HTERT RPE-1 (cell line): ENCODE data around the gene THBS3.
"Not testable (repeated sequence)": the region's sequence is repeated elsewhere in the genome, so short reads cannot be mapped to it uniquely, and the experiment has no call there.

Source experiments
- in situ Hi-C: fragments of 300-500 bp; cut with MboI; formaldehyde crosslinking; loops from 4 replicates; pipeline ENCODE4 v1.14.3; 2020; ENCODE audit warnings: low sequenced_read_pairs

THBS3 gene

DNA sequence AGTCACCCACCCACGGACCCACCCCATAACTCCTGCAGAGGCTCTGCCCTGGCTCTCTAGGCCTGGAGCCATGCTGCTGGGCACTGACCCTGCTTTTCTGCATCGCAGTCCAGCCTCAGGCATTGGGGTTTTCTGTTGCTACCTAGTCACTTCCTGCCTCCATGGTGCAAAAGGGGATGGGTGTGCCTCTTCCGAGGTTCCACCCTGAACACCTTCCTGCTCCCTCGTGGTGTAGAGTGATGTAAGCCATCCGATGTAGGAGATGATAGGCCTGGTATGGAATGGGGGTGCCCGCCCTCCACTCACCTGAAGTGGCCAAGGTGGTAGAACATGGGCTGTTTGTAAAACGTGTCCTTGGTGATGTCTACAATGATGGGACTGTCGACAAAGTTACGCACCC, 27.7 kb upstream of the THBS3 start:
- in situ Hi-C loops: not testable (repeated sequence)

DNA sequence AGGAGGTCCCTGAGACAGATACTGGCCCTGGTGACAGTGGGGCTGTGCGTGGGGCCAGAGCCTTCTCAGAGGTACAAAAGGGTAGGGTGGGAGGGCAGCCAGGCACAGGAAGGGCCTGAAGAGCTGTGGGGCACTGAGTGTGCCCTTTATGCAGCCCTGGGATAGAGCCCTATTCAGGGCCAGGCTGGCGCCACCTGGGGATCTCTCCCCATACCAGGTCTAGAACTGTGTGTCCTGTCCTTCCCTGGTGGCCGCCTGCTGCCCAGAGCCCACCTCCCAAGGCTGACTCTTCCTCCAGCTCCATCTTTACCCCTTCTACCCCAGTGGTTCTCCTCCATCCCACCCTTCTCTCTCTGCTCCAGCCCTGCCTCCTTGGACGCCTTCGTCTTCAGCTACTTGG, 25.8 kb upstream of the THBS3 start:
- in situ Hi-C loops: not testable (repeated sequence)

DNA sequence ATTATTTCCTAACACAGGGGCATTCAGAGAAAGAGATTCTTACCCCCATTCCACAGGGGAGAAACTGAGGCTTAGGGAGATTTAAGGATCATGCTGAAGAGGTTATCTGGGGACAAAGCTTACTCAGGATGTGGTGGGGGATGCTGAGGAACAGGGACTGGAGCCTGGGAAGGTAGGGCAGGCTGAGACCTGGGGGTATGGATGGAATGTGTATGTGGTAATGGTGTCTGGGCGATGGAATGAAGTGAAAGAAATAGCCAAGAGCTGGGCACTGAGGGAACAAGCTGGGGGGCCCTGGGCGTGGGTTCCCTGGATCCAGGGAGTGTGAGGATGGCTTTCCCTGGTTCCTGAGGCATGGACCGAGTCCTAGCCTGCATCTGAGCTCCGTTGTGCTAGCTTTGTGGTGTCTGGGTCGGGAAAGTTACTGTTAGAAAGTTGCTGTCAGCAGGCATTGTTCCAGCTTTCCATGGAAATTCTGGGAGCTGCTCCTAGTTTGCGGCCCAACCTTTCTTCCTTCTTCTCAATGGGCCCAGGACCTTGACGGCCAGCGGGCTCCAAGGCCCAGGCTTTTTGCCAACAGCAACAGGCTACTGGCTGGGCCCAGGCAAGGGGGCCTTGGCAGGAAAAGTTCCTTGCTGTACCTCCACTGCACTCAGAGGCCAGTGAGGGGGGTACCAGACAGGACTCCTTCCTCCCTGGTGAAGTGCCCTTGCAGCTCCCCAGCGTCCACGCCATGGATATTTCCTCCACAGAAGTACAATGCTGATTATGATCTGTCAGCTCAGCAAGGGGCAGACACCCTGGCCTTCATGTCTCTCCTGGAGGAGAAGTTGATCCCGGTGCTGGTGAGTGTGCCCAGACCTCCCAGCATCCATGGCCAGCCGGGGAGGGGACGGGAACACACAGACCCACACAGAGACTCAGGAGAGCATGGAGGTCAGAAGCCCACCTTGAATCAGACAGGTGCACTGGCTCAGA, 24.6 kb upstream of the THBS3 start:
- in situ Hi-C loops: not testable (repeated sequence)

DNA sequence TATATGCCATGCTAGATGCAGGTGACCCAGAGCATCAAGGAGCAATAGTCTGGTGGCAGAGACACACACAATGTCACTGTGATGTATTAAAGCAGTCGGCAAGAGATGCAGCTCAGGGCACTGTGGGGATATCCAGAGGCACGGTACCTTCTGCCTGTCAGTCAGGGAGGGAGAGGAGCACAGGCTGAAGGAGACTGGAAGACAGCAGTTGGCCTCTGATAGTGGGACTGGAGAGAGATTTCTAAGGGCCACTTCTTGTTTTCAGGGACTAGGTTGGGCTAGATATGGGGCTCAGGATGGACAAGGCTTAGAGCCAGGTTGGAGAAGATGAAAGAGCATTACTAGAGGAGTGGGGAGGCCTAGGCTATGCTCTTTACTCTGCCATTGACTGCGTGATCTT, 23.6 kb upstream of the THBS3 start:
- in situ Hi-C loops: not testable (repeated sequence)

DNA sequence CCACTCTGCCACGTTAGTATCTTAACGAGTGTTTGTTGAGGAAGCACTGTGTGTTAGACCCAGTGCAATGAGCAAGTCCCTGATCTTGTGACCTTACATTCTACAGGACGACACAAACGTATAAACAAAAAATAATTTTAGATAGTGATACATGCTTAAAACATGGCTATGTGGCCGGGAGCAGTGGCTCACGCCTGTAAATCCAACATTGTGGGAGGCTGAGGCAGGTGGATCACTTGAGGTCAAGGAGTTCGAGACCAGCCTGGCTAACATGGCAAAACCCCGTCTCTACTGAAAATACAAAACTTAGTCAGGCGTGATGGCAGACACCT, 20.4 kb upstream of the THBS3 start:
- in situ Hi-C loops: no loop called here

DNA sequence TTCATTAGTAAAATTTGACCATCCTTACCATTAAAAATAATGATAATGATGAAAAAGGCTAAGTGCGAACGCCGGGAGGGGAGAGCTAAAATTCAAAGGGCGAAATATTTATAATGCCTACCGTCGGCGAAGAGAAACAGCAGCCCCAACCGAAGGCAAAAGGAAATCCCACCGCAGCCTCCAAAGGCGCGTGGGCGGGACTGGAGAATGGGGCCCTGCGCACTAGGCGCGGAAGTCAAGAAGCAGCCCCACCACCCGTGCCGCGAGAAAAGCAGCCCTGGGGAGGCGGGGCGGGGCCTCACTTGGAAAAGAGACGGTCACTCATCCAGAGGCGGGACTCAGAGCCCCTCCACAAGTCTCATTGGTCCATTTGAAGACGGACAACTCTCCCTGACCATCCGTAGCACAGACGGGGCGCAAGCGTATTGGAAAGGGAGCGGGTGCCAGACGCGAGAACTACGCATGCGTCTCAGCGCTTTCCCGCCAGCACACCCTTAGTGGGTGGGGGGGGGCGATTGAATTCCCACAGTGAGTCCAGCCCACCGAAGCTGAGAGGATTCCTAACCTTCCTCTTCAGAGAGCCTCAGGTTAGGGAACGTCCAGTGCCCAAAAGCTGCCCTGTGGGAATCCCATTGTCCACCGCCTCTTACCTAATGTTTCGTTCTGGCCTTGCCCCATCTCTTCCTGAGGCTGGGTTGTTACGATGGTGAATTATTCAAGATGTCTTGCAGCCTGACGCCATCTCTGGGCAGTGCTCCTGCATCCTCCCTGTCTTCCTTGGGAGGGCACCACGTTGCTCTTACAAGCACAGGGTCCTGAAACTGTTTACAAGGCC, 19.8 kb upstream of the THBS3 start:
- in situ Hi-C loops: no loop called here

- in situ Hi-C loops: no loop called here
Observed at GRCh38 chr1:155226910-155227260, 19.2 kb upstream of the THBS3 start.

DNA sequence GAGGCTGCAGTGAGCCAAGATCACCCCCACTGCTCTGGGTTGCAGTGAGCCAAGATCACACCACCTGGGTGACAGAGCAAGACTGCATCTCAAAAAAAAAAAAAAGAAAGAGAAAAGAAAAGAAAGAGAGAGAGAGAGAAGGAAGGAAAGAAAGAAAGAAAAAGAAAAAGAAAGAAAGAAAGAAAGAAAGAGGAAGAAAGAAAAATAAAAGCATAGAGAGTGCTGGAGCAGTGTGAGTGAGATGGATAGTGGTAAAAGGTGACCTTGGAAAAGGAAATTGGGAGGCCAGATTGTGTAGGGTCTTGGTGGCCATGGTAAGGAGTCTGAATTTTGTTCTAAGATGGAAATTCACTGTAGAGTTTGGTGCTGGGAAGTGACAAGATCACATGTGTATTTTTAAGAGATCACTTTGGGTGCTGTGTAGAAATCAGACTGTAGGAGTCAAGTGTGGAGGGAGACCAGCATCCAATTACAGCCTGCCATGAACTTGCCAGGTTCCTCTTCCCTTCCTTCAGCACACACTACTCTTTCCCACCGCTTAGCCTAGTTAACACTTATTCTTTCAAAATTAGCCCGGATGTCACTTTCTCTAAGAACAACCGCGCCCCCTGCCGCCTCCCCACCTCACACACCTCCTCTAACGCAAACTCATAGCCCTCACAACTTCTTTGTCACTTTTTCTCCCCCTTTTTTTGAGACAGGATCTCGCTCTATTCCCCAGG, 18.7 kb upstream of the THBS3 start:
- in situ Hi-C loops: no loop called here

- in situ Hi-C loops: not testable (repeated sequence)
Observed at GRCh38 chr1:155225404-155225759, 17.7 kb upstream of the THBS3 start.

GRCh38 chr1:155223047-155223446, 15.3 kb upstream of the THBS3 start:
- in situ Hi-C loops: no loop called here

DNA sequence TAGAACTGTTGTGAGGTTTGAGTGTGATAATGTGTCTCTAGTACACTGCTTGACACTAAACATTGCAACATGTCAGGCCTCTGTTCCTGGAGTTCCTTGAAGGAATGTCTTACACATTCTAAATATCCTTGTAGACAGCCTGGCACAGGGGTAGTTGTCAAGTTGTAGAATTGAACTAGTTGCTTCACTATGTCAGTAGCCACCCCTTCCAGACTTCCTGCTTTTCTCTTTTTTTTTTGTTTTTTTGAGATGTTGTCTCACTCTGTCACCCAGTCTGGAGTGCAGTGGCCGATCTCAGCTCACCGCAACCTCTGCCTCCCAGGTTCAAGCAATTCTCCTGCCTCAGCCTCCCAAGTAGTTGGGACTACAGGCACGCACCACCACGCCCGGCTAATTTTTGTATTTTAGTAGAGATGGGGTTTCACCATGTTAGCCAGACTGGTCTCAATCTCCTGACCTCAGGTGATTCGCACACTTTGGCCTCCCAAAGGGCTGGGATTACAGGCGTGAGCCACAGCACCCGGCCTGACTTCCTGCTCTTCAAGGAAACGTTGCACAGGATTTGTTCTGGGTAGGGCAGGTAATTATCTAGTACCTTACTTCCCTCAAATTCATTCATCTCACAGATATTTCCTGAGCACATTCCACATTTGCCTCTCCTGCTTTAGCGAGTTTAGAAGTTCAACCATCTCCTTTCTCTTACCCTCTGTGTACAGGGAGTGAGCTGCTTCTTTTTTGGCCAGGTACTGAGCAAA, 12.7 kb upstream of the THBS3 start:
- in situ Hi-C loops: not testable (repeated sequence)

DNA sequence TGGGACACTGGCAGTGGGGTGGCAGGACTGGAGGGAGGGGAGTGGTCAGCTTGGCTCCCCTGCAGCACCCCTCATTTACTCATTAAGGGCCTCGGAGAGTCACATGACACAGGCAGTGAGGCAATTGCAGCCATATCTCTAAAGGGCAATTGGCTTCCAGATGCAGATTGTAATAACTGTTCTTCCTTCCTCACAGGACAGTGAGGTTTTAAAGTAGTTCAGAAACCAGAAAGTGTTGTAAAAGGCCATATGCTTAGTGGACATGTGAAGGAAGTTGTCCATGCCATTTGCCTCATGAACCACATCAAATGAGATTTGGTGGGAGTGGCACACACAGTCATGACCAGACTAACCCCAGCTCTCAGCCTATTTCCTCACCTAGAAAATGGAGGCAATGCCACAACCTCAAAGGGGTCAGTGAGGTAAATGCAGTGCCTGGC, 11.9 kb upstream of the THBS3 start:
- in situ Hi-C loops: no loop called here

DNA sequence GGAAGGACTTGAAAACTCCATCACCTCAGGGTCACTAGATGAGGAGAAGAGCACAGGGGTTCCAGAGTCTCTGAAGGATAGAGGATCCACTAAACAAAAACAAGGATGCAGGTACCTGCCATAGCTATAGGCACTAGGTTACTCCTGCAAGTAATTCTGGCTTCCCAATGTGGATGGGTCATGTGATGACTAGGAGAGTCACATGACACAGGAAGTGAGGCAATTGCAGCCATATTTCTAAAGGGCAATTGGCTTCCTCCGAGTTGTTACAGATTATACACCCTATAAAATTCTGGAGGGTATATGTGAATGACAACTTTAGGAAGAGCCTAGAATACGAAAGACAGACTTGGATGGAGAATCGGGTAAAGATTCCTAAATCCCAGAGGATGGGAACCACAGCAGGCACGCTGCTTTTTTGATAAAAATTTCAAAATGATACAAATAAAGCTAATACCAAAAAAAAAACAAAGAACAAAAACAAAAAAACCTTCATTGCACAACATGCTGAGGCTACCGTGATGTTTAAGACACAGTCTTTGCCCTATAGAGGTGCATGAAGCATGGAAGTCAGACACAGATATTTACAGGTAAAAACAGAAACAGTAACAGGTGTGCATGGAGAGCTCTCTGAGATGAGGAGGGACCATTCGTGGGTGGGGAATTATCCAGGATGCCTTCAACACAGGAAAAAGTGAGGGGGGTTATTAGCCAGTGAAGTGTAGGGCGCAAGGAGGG, 11.3 kb upstream of the THBS3 start:
- in situ Hi-C loops: no loop called here

- in situ Hi-C loops: not testable (repeated sequence)
Observed at GRCh38 chr1:155214702-155215101, 7.0 kb upstream of the THBS3 start.

- in situ Hi-C loops: not testable (repeated sequence)
Observed at GRCh38 chr1:155212051-155212440, 4.3 kb upstream of the THBS3 start.

- in situ Hi-C loops: not testable (repeated sequence)
Observed at GRCh38 chr1:155211381-155212050, 3.8 kb upstream of the THBS3 start.

- in situ Hi-C loops: no loop called here
Observed at GRCh38 chr1:155210314-155211104, 2.8 kb upstream of the THBS3 start.

DNA sequence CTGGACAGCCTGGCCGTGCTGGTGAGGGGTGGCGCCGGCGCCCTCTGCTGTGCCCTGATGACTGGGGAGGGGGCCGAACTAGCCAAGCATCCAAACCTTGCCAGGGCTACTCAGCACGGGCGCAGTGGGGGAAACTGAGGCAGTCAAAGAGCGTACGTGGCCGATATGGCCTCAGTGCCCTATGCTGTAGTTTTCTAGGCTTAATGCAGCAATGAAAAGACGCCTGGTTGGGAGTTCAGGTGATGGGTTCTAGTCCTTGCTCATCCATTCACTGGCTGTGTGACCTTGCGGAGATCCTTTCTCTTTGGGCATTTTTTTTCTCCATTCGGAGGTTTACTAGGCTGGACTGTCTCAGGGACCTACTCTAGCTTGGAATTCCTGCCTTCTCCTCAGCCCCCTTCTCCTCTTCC, 1.6 kb upstream of the THBS3 start:
- in situ Hi-C loops: no loop called here
